Endothelial cell of umbilical vein (primary cell): Measurements from ENCODE around the gene HNRNPC. TPM values are rescaled to one million over a fixed set of nuclear protein-coding genes. Genes with fewer than 3 reads are reported as not detected.
"Not testable (repeated sequence)": the region's sequence is repeated elsewhere in the genome, so short reads cannot be mapped to it uniquely, and the experiment has no call there.

ENCODE experiments used
- BruUV-seq: library from RNA; stranded (reverse); fragments of 400-500 nt; replicated peaks from 2 replicates; lab custom pipeline; 2021; lab: Mats Ljungman, UMichigan
- CTCF ChIA-PET: fragments of 300-600, 350-600 bp; sonication (Branson Sonifier 250); formaldehyde crosslinking; loops from one replicate; lab custom pipeline; 2021; ENCODE audit warnings: antibody characterized with exemption, inconsistent platforms; lab: Charles Lee
- POLR2A ChIA-PET: fragments of 300-600, 350-600 bp; sonication (Branson Sonifier 250); formaldehyde crosslinking; loops from one replicate; lab custom pipeline; 2021; ENCODE audit warnings: antibody characterized with exemption, inconsistent platforms; lab: Charles Lee
- DNase-seq: peaks from one replicate; pipeline ENCODE4 v3.0.0-alpha.2; 2011; ENCODE audit warnings: low read depth, low spot score
- FAIRE-seq: peaks from 2 replicates; lab custom pipeline; 2011; peaks lifted over from hg19 to GRCh38; lab: Jason Lieb, UNC
- H2AFZ ChIP-seq: 2 replicates; pipeline ENCODE4 v1.6.0; 2012; ENCODE audit warnings: low read depth, low read length, control low read depth, inconsistent platforms
- H3K27ac ChIP-seq: 2 replicates; pipeline ENCODE4 v1.5.1; 2011; ENCODE audit warnings: low read depth, mild to moderate bottlenecking, control low read depth, low read length, moderate library complexity; ENCODE audit not compliant: insufficient read depth
- H3K27me3 ChIP-seq, 2 experiments: 2 replicates each; pipeline versions ENCODE4 v1.6.0 to v1.6.1; 2011; ENCODE audit warnings: low read length in 2 of 2, mixed read lengths in 1 of 2; ENCODE audit not compliant: control insufficient read depth in 2 of 2, insufficient read depth in 2 of 2
- H3K36me3 ChIP-seq, 2 experiments: 2 replicates in 1 of 2; 3 replicates in 1 of 2; pipeline ENCODE4 v1.5.1; 2011; ENCODE audit warnings: low read length in 2 of 2, mild to moderate bottlenecking in 1 of 2, moderate library complexity in 1 of 2; ENCODE audit not compliant: control insufficient read depth in 2 of 2, insufficient read depth in 2 of 2; ENCODE audit errors: extremely low read depth in 1 of 2
- H3K4me1 ChIP-seq: 3 replicates; pipeline ENCODE4 v1.5.1; 2011; ENCODE audit warnings: mild to moderate bottlenecking, low read length; ENCODE audit not compliant: control insufficient read depth, insufficient read depth; ENCODE audit errors: extremely low read depth
- H3K4me2 ChIP-seq: 2 replicates; pipeline ENCODE4 v1.6.1; 2011; ENCODE audit warnings: low read length, control low read depth, mixed read lengths; ENCODE audit not compliant: insufficient read depth
- H3K4me3 ChIP-seq, 3 experiments: fragments of 200-600 bp in 1 of 3; sonication (generic), shearing (Covaris generic) in 1 of 3; replicated peaks in 1 of 3; 2 replicates each; pipeline ENCODE4 v1.5.1; 2011 to 2016; ENCODE audit warnings: control low read depth in 3 of 3, low read length in 3 of 3, mild to moderate bottlenecking in 2 of 3, inconsistent platforms in 1 of 3, low read depth in 1 of 3, moderate library complexity in 1 of 3; ENCODE audit not compliant: insufficient read depth in 1 of 3
- H3K79me2 ChIP-seq: 2 replicates; pipeline ENCODE4 v1.6.0; 2012; ENCODE audit warnings: low read length, inconsistent platforms; ENCODE audit not compliant: control insufficient read depth, insufficient read depth
- H3K9ac ChIP-seq: replicated peaks from 2 replicates; pipeline ENCODE3; 2011; ENCODE audit warnings: low read length, control low read depth; ENCODE audit not compliant: insufficient read depth; ENCODE audit errors: extremely low read depth
- H3K9me1 ChIP-seq: replicated peaks from 3 replicates; pipeline ENCODE4 v1.6.0; 2011; ENCODE audit warnings: mild to moderate bottlenecking, low read length; ENCODE audit not compliant: control insufficient read depth, insufficient read depth; ENCODE audit errors: extremely low read depth
- H3K9me3 ChIP-seq: replicated peaks from 2 replicates; pipeline ENCODE4 v1.5.1; 2012; ENCODE audit warnings: low read length, inconsistent platforms; ENCODE audit not compliant: control insufficient read depth, insufficient read depth
- H4K20me1 ChIP-seq: replicated peaks from 2 replicates; pipeline ENCODE3; 2011; ENCODE audit warnings: mild to moderate bottlenecking, low read length; ENCODE audit not compliant: control insufficient read depth, insufficient read depth; ENCODE audit errors: extremely low read depth
- MAX ChIP-seq: IDR thresholded peaks from 2 replicates; pipeline ENCODE4 v1.6.1; 2011; ENCODE audit not compliant: insufficient read depth, insufficient read length
- POLR2AphosphoS5 ChIP-seq: IDR thresholded peaks from 2 replicates; pipeline ENCODE4 v1.6.1; 2012; ENCODE audit warnings: low read depth, mild to moderate bottlenecking, control low read depth, low read length, moderate library complexity; ENCODE audit not compliant: insufficient read depth
- dilution Hi-C: fragments of 300-500 bp; cut with MboI; formaldehyde crosslinking; loops from one replicate; pipeline ENCODE4 v1.15.0; 2019; ENCODE audit warnings: low sequenced_read_pairs; ENCODE audit not compliant: extremely low pct_ligation_motif_present
- intact Hi-C: fragments of 100-400 bp; cut with micrococcal nuclease; formaldehyde crosslinking; loops from one replicate; pipeline ENCODE4 v1.10.0; 2022
- polyA plus RNA-seq, 4 experiments: library from polyadenylated mRNA; depleted of rRNA in 3 of 4; stranded (reverse) in 3 of 4; unstranded in 1 of 4; fragments of >200 nt; gene quantifications; 2 replicates each; pipeline versions ENCODE4 v1.2.1 to v1.2.3, GENCODE V29; 2011 to 2012; ENCODE audit warnings: missing spikeins in 1 of 4
- total RNA-seq: library from RNA; stranded (reverse); gene quantifications from 2 replicates; pipeline ENCODE4 v1.2.3, GENCODE V29; 2021

HNRNPC gene
- total and polyA plus RNA-seq, 2 donors (not counting 3 experiments of a cell fraction or from before 2014, with no cell fraction given) = 531 to 674 TPM

- intact Hi-C loops = no loop called here
- BruUV-seq = no TSS peak
Observed at GRCh38 chr14:21275261-21275858, 6.1 kb upstream of the HNRNPC start.

GRCh38 chr14:21272661-21273060 lies 3.4 kb upstream of the HNRNPC start:
- POLR2A ChIA-PET, H3K4me1 ChIP-seq, H3K36me3 ChIP-seq, H3K27me3 ChIP-seq, DNase-seq, H4K20me1 ChIP-seq, H3K27ac ChIP-seq, FAIRE-seq, H3K4me2 ChIP-seq, H3K9ac ChIP-seq, H3K4me3 ChIP-seq, H3K9me3 ChIP-seq, intact Hi-C loops, BruUV-seq, dilution Hi-C loops, H2AFZ ChIP-seq, CTCF ChIA-PET, H3K9me1 ChIP-seq: not testable (repeated sequence)
- peaks cover 16% of the 10 kb centered on the region for H3K79me2 ChIP-seq

More at GRCh38 chr14:21275261-21275858, 6.1 kb upstream of the HNRNPC start:
- Histone ChIP-seq H3K27ac (no peak overlapping the region), H3K9me1 (no peaks in the 10 kb centered on the region), H4K20me1 (no peaks in the 10 kb centered on the region), H3K9me3 (no peaks in the 10 kb centered on the region), H3K36me3 (no peaks in the 10 kb centered on the region), H3K9ac (no peak overlapping the region), H3K4me2 (no peak overlapping the region), H3K27me3 (no peaks in the 10 kb centered on the region), H3K4me3 (no peak overlapping the region), H2AFZ (no peak overlapping the region), H3K4me1 (no peaks in the 10 kb centered on the region), H3K79me2 (no peaks in the 10 kb centered on the region)
- no peak for TF ChIP-seq POLR2AphosphoS5
- TF ChIP-seq MAX = no peak
- no peak for DNase-seq
- ChIA-PET POLR2A (no interaction called here), CTCF (no interaction called here)
- FAIRE-seq = no peak
- dilution Hi-C loops = no loop called here
